Stimulated activated CD4-positive, alpha-beta T cell treated with anti-CD3 and anti-CD28 coated beads, Interleukin-1b, Interleukin-23, amount 100 ng/mL, for 24 hours (primary cell): ENCODE measurements around the gene SGPL1.

ENCODE experiments used
- DNase-seq, 4 experiments: peaks; one replicate each; pipeline ENCODE4 v3.0.0-alpha.2; 2020; ENCODE audit warnings: low read depth in 4 of 4, low spot score in 1 of 4

Gene SGPL1

DNA sequence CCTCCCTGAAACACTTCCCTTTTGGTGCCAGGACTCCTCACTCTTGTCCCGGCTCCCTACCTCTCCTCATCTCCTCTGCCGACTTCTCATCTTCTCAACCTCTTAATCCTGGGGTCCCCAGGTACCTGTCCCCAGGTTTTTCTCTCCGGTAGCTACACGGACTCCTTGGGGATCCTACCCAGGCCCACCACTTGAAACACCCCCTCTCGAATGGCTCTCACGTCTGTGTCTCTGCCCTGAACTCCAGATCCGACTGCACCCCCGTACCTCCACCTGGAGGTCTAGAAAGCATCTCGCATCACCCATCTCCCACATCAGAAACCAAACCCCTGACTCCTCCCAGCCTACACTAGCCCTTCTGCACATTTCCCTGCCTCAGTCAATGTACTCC lies 35.4 kb upstream of the SGPL1 start:
- no peak for DNase-seq

DNA sequence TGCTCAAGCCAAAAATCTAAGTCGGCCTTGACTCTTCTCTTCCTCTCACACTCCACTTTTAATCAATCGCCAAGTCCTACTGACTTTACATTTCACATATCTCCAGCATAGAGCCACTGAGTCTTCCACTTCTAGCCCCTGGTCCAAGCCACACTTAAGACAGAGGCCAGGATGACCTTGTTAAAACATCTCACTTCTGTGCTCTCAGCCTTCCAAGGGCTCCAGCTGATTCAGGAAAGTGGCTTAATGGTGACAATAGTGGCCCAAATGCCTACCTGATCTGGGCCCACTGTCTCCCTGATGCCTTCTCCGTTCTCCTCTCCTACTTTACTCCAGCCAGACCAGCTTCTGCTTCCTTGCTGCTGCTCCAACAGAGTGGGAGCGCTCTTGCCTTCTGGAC lies 35.0 kb upstream of the SGPL1 start:
- no peak for DNase-seq

DNA sequence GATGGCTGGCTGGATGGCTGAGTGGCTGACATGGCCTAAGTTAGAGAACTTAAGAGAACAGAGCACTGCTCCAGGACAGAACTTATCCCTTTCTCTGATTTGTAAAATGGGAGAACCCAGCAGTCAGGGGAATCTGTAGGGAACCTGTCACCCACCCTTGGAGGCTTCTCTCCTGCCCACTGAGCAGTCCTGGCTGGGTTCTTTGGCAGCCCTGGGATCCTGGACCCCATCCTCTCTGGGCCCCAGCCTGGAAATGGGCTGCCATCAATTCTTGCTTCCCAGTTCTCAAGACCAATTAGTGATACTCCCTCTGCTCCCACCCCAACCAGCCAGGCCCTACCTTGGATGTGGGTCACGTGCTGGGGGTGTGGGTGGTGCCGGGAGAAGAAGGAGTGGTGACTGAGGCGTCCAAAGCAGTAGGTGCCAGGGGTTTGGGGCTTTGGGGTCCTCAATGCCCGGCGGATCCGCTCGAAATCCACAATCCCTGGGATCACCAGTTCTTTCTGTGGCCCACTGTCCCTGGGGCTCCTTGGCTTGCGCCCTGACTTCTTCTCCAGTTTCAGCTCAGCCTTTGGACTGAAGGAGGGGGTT lies 34.2 kb upstream of the SGPL1 start:
- DNase-seq: no peak

DNA sequence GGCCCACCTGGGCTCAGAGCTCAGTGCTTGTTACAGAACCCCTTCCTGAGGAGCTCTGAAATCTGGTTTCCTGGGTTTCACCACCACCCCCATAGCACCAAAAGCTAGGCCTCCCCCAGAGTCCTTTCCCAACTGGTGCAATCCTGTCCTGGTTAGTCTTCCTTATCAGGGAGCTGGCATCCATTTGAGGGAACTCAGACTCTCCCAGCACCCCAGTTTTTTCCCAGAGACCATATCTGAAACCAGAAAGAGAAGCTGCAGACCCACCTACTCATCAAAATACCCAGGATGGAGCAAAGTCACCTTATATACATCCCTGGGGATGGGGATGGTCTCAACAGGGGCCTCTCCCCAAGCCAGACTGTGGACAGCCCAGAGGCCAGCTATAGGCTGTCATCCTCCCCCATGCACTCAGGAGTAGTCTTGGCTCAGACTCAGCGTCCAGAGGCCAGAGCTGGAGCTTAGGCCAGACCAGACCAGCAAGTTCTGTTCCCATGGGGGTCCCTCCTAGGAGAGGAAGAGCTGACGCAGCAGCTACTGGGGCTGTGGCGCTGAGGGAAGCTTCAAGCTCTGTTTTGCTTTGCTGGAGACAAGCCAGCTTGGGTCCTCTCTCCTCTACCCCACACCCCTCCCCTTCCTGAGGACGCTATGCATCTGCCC lies 33.5 kb upstream of the SGPL1 start:
- DNase-seq: no peak

DNA sequence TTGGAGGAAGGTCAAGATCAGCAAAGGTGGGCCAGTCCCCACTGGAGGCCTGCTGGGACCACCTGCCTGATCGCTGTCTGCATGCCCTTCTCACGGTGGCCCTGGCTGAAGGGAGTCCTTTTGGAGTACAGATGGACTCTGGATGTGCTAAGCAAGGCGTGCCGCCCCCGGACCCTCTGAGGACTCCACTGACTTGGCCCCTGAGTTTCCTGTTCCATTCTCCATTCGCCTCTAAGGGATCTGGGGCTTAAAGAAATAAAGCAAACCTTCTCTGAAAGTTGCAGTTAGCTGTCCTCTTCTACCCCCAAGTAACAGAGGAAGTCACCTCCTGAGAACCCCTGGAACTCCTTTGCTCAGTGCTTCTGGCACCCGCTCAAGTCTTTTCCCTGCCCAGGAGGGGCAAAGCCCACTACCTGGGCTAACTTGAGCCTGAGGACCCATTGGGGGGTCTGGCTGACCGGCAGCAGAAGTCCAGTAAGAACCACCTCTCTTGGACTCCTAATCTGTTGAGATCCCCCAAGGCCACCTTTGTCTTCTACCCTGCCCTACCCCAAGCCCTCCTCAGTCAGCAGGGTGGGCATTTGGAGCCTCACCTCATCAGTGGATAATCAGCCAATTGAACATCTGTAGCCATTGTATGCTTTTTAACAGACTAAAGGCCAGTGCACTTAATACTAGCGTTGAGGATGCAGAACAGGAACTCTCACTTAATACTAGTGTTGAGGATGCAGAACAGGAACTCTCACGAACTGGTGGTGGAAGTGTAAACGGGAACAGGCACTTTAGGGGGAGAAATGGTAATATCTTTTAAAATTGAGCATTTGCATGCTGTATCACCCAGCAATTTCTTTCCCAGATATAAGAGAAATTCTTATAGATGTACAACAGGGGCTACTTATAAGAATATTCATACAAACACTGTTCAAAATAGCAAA lies 32.7 kb upstream of the SGPL1 start:
- DNase-seq: no peak

DNA sequence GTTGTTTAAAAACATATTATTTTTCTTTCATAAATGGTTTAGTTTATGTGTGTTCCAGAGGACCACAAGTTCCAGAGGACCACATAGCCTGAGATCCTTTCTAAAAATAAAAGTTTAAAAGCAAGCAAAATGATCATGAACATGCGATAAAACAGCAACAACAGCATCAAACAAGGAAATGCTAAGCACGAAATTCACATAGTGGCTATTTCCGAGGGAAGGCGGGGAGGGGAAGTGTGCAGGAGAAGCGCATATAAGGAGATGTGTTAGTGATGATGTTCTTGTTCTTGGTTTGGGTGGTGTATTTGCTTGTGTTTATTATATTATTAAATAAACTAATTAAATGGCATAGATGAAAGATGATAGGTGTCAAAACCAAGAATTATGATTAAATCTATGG lies 31.7 kb upstream of the SGPL1 start:
- DNase-seq: no peak

DNA sequence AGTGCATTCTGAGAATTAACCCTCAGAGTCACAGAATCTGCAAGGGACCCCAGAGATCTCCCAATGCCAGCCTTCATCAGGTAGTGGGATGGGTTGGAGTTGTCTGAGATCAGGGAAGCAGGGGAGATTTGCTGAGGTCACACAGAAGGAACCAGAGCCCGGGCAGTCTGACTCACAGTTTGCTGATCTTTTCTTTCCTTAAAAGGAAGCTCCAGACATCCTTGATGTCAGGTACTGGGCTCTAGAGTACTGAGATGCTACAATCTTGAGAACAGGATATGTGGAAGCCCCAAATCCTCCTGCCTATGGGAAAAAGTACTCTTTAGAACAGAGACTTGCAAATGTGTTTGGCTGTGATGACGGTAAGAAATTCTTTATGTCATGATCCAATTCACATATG lies 31.3 kb upstream of the SGPL1 start:
- no peak for DNase-seq

DNA sequence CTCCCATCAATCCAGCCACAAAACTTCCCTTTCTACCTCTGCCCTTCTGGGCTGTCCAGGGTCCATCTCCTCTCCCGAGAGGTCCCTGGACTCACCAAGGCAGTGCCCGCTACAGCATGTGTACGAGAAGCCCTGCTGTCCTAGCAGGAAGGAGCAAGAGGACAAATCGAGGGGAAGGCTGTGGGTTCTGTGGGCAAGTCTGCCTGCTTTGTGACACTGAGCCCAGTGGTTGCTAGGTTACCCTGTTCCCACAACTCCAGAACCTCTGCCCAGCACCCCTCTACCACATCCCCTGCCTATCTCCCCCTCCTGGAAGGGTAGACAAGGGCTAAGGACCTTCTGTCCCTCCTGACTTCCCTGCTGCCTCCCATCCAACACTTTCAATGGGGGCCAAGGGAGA lies 30.6 kb upstream of the SGPL1 start, which contains the start of gene TBATA:
Gene TBATA, minus strand, starts transcription at position 188 of the 400 bp plus-strand sequence. CDS start 1,998 bp downstream, outside the sequence.
- DNase-seq: no peak

DNA sequence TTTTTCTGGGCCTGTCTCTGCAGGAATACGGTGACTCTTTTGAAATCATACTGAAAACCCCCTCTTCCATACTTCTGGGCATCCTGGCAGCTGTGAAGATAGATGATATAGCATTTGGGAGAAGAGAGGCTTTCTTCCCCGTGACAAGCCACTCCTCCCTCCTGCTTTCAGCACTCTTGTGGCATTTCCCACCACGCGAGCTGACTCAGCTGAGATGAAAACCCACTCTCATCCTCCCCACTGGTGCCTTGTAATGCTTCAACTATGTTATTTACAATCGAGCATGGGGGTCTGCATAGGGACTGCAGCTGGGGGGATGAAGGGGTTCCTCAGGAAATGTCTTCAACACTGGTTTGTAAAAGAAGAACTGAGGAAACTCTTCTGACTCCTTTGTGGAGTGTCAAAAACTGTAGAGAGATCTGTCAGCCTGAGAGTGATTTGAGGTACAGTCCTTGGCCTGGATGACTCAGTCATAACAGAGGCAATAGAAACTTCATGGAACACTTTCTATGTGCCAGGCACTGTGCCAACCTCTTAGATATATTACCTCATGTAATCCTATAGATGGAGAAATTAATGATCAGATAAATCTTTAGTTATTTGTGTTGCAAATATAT lies 28.8 kb upstream of the SGPL1 start:
- peak in 1 of 4 experiments; percentile 4 for DNase-seq

DNA sequence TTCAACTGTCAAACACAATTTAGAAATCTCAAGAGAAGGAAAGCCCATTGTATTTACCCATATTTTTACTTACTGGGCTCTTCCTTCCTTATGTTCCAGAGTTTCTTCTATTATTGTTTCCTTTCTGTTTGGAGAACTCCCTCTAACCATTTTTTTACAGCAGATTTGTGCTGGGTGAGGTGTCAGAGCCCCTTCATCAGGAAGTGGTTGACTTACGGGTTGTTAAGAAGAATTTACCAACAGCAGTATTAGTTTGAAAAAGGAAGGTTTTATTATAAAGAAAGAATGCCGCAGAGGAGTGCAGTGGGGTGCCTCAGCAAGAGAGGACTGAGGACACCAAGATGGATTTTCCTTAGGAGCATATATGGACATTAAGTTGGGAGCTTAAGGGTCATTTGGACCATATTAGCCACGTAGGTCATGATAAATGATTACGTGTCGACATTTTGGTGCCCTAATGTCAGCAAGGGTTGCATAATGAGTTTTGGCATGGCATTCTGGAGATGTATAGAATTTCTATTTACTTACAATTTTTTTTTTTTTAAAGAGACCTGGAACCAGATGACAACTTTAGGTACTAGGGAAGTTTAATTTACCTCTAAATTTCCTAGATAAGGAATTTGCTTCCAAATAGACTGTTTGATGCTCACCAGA lies 24.2 kb upstream of the SGPL1 start:
- no peak for DNase-seq

DNA sequence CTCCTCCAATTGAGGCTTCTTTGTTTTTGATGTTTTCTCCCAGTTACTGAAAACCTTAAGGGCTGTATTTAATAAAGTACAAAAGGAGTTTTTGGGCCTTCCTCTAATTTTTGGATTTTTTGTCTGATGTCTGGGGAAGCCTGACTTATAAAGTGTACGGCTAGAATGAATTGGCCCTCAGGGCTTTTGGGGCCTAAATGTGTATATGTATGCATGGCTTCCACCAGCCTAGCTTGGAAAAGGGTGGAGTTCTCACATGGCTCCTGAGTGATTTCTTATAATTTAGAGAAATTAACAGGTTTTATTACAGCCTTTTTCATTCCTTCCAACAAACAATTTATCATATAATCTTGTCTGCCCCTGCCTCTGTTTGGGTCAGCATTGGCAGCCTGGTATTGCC lies 20.1 kb upstream of the SGPL1 start:
- DNase-seq: no peak

DNA sequence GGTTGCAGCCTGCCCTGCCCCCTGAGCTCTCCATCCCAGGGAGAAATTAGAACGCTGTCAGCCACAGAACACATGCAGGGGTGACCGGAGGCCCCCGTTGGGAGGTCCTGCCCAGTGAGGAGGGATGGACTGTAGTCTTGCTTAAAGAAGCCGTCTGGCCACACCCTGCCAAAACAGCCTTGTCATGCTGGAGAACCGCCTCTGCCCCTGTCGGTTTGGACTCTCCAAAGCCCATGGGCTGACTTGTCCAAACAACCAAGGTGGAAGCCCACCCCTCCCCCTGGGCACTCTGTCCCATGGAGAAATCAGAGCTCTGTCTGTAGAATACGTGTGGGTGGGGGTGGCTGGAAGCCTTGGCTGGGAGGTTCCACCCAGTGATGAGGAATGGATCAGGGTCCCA lies 17.9 kb upstream of the SGPL1 start:
- no peak for DNase-seq

DNA sequence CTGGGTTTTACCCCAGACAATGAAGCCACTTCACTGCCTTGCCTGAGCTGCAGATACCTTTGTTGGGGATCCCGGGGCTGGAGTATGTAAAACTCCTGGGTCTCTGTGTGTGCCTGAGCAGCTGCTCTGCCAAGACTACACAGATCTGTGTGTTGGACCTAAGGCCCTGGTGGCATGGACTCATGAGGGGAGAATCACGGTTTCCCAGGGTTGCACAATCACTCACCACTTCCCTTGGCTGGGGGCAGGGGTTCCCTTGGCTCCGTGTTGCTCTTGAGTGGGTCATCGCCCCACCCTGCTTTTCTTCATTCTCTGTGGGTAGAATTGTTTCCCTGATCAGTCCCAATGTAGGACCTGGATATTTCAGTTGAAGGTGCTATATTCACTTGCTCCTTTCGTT lies 16.6 kb upstream of the SGPL1 start:
- DNase-seq: no peak

DNA sequence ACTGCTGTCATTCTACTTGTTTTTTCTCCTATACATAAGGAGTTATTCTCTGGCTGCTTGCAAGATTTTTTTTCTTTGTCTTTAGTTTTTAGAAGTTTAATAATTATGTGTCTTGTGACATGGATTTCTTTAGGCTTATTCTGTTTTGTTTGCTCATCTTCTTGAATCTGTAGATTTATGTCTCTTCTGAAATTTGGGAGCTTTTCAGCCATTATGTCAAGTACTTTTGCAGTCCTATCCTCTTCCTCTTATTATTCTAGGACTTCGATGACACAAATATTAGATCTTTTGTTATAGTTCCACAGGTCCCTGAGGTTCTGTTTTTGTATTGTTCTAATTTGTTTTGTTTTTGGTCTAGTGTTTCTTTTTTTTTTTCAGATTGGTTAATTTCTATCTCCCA lies 13.9 kb upstream of the SGPL1 start:
- no peak for DNase-seq

DNA sequence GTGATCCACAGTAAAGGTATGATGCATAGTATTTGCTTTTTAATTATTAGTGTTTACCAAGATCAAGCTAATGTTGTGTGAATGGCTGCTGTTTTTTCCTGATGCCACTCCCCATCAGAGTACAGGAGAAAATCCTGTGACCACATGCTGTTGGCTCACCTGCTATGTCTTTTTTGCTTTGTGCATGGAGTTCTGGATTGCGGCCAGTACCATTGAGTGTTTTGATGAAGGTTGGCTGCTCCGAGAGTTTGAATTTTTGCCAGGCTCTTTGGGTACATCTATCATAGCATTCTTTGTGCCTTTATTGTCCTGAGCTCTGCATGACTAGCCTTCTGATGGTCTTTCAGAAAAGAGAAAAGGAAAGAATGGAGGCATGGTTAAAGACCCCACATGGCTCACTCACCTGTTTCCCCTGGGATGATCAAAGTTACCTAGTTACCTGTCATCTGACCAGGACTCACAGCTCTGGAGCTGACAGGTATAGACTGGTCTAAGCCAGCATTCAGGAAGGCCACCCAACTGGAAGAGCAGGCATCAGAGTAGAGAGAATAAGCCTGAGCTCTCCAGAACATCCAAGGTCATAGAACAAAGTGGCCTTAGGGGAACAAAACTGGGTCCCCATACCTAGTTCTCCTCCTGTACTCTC lies 11.8 kb upstream of the SGPL1 start:
- DNase-seq: no peak

DNA sequence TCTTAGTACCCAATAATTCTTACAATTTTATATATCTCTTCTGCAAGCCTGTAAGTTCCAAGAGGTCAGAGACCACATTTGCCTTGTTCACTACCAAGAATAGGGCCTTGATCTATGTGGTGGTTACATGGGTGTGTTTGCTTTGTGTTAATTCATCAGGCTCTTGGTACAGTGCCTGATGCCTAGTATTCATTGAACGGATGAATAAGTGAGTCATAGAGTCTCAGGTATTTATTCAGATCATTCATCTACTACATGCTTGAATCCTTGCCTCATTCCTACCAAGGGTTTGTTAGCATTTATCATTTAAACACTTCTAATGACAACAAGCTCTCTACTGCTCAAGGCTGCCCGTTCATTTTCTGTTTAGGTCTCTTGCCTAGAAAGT lies 11.3 kb upstream of the SGPL1 start:
- DNase-seq: no peak

DNA sequence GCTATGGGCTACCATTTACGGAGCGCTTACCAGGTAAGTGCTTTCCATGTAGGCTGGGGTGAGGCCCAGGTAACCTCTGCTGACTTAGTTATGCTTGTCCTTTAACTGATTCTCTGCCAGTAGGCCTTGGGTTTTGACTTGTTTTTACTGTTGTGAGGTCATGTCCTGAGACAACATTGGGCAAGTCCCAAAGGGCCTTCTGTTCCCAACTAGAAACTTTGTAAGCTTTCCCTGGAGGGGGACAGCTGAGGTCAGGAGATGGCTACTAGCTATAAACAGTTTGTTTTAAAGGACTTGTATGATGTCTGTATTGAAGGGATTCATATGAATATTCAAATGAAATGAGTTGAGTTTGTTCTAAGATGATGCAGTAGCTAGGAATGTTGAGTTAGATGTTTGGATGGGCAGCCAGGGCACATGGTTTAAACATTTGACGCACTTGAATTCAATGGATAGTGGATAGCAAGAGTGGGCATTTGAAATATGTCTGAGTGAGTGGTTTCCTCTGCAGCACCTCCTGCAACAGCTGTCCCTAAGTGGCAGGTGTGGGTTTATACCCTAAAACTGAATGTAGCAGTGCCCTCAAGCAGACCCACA lies 10.0 kb upstream of the SGPL1 start:
- DNase-seq: no peak

DNA sequence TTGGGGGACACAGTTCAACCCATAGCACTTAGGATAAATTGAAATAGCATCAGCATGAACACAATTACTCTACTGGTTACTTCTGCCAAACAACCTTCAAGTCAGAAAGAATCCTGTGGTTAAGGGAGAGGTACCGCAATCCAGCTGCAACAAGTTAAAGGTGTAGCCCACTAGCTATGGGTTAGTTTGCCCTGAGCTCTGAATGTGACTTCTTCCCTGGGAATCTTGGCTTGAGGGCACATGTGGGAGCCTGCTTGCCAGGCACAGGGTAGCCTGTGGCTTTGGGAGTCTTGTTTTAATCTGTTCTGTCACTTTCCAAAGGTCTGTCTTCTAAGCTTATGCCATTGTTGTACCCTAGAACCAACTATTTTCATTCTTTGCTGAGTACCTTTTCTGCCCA lies 8.9 kb upstream of the SGPL1 start:
- no peak for DNase-seq

DNA sequence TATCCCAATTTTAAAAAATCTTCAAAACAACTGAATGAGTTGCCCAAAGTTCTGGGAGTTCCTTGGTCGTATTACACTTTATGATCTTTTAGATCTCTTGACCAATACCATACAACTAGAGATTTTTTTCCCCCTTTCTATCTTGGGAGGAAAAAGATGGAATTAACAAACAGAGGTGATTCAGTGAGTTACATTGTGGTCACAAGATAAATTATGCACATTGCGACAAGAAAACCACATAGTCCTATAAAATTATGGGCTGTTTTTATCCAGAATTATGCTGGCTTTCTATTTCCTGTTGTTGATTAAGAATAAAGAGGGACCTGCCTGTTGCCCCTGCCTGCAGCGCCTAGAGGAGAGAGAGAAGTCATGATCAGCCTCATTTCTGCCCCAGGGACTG lies 8.2 kb upstream of the SGPL1 start:
- no peak for DNase-seq

DNA sequence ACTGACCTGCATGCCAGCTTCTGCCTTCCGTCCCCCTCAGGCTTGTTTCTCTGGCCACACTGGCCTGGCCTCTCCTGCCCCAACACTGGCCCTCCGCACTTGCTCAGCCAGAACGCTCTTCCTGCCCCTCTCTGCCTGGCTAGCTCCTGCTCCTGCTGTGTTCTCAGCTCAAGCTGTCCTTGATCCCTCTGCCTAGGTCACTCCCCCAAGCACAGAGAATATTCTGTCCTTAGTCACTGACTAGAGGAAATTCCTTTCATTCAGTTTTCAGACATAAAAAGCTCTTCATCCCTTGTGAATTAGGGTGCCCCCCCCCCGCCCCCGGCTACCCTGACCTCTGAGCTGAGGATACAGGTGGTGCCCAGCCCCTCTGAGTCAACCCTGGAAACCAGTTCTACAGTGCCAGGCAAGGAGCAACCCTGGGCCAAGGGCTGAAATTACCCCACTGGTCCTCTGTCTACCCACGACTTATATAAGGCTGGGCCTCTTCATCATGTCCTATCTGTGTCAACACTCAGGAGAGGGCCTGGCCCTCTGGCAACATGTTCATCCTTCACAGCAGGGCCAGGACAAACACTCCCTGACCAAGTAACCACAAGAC lies 6.6 kb upstream of the SGPL1 start:
- no peak for DNase-seq
